HepG2 (cell line): Measurements from ENCODE around the gene ERBB3. TPM values are rescaled to one million over a fixed set of nuclear protein-coding genes. Genes with fewer than 3 reads are reported as not detected.

Experiments used
- CEBPG ChIP-seq: IDR thresholded peaks from 2 replicates; pipeline ENCODE4 v1.6.1; 2016
- ETV6 ChIP-seq: sonication (generic); formaldehyde crosslinking; conservative IDR thresholded peaks from 2 replicates; pipeline ENCODE4 v1.4.0; 2020; ENCODE audit warnings: missing genetic modification reagents
- HMGXB3 ChIP-seq: sonication (generic); formaldehyde crosslinking; IDR thresholded peaks from 2 replicates; pipeline ENCODE4 v1.4.0; 2020; ENCODE audit warnings: missing genetic modification reagents, borderline replicate concordance
- LCORL ChIP-seq, 2 experiments: fragments of 450-650 bp in 1 of 2; sonication (generic) in 1 of 2; formaldehyde crosslinking in 1 of 2; IDR thresholded peaks; 2 replicates each; pipeline versions ENCODE4 v1.5.0 to v1.6.1; 2017 to 2020; ENCODE audit warnings: antibody characterized with exemption in 1 of 2, missing genetic modification reagents in 1 of 2
- MYC ChIP-seq: sonication (generic); formaldehyde crosslinking; IDR thresholded peaks from 2 replicates; pipeline ENCODE4 v1.9.0; 2021; ENCODE audit warnings: missing genetic modification reagents, borderline replicate concordance
- RERE ChIP-seq: IDR thresholded peaks from 2 replicates; pipeline ENCODE4 v1.6.1; 2016; ENCODE audit warnings: low read depth, missing genetic modification reagents, missing compliant biosample characterization
- RORA ChIP-seq: sonication (generic); formaldehyde crosslinking; IDR thresholded peaks from 2 replicates; pipeline ENCODE4 v1.5.0; 2020; ENCODE audit warnings: mild to moderate bottlenecking, missing genetic modification reagents, moderate library complexity
- SALL1 ChIP-seq: sonication (generic); formaldehyde crosslinking; IDR thresholded peaks from 2 replicates; pipeline ENCODE4 v1.8.0; 2022; ENCODE audit warnings: mild to moderate bottlenecking, missing genetic modification reagents
- SALL2 ChIP-seq: sonication (generic); formaldehyde crosslinking; IDR thresholded peaks from 2 replicates; pipeline ENCODE4 v1.8.1; 2023; ENCODE audit warnings: mild to moderate bottlenecking, missing genetic modification reagents, inconsistent platforms
- TBX2 ChIP-seq: sonication (generic); formaldehyde crosslinking; IDR thresholded peaks from 2 replicates; pipeline ENCODE4 v1.5.0; 2020; ENCODE audit warnings: missing genetic modification reagents, mild to moderate bottlenecking, borderline replicate concordance
- ZFP37 ChIP-seq: sonication (generic); formaldehyde crosslinking; IDR thresholded peaks from 2 replicates; pipeline ENCODE4 v1.4.0; 2020; ENCODE audit warnings: missing genetic modification reagents, borderline replicate concordance
- ZFY ChIP-seq: sonication (generic); formaldehyde crosslinking; IDR thresholded peaks from 2 replicates; pipeline ENCODE4 v1.4.0; 2020; ENCODE audit warnings: missing genetic modification reagents
- ZNF143 ChIP-seq: sonication (generic); formaldehyde crosslinking; IDR thresholded peaks from 2 replicates; pipeline ENCODE4 v1.4.0; 2020; ENCODE audit warnings: missing genetic modification reagents
- ZNF841 ChIP-seq: sonication (generic); formaldehyde crosslinking; IDR thresholded peaks from 2 replicates; pipeline ENCODE4 v1.8.1; 2023; ENCODE audit warnings: missing genetic modification reagents, borderline replicate concordance
- polyA plus RNA-seq, 8 experiments: library from polyadenylated mRNA; depleted of rRNA in 3 of 8; stranded (reverse) in 7 of 8; unstranded in 1 of 8; fragments of >200 nt; fragmentation: Illumina TruSeq in 4 of 8; extraction: Trizol in 4 of 8; gene quantifications; 2 replicates each; pipeline versions ENCODE4 v1.2.1 to v1.2.3, GENCODE V29; 2011 to 2016; ENCODE audit warnings: low read depth in 4 of 8, missing spikeins in 1 of 8, mixed read lengths in 1 of 8; ENCODE audit not compliant: insufficient read depth in 1 of 8
- total RNA-seq, 5 experiments: library from RNA; depleted of rRNA; stranded (reverse); fragments of >200 nt; fragmentation: Illumina TruSeq; extraction: Trizol; gene quantifications; 2 replicates each; pipeline ENCODE4 v1.2.3, GENCODE V29; 2016; ENCODE audit warnings: low read depth in 1 of 5
- TF ChIP-seq, protein P1 (sequence below): sonication (generic); formaldehyde crosslinking; IDR thresholded peaks from 2 replicates; pipeline ENCODE4 v1.5.1; 2020; ENCODE audit warnings: mild to moderate bottlenecking, missing genetic modification reagents, borderline replicate concordance
- TF ChIP-seq, protein P2 (sequence below), 2 experiments: sonication (generic) in 1 of 2; formaldehyde crosslinking in 1 of 2; IDR thresholded peaks; 2 replicates each; pipeline versions ENCODE4 v1.5.1 to v1.6.1; 2011 to 2020; ENCODE audit warnings: borderline replicate concordance in 1 of 2, low read depth in 1 of 2, low read length in 1 of 2, mild to moderate bottlenecking in 1 of 2, missing genetic modification reagents in 1 of 2, moderate library complexity in 1 of 2

Gene ERBB3
- total and polyA plus RNA-seq, 2 of the 13 experiments (the other 11 are each of a cell fraction or from before 2014, with no cell fraction given): 93.6 to 358 TPM

DNA sequence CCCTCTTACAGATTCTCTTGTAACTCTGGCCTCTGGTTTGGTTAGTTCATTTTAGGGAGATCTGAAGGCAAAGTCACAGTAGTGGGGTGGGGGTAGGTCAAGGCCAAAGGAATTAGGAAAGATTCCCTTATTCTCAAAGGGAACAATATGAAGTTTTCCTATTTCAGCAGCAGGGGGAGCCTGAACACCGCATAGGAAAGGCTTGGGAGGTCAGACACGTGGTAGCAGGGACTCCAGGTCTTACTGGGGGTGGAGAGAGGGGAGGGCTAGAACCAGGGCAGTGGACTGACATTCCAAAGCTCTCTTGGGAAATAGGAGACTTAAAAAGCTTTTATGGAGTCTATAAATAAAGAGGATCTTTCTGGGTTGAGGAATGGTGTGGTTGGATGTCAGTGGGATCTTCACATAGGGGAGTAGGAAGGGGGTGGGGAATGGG lies 39.4 kb downstream of the ERBB3 start (continued):
- no peak for TF ChIP-seq LCORL (IDR thresholded peaks at IDR 0.05)
- TF ChIP-seq LCORL (CRISPR knock-in tag; IDR thresholded peaks at IDR 0.05): peak; percentile 78
- TF ChIP-seq RERE (CRISPR knock-in tag): no peak
- no peak for TF ChIP-seq SALL2 (CRISPR knock-in tag)
- TF ChIP-seq MYC: peak; percentile 93
- TF ChIP-seq, protein P1, sequence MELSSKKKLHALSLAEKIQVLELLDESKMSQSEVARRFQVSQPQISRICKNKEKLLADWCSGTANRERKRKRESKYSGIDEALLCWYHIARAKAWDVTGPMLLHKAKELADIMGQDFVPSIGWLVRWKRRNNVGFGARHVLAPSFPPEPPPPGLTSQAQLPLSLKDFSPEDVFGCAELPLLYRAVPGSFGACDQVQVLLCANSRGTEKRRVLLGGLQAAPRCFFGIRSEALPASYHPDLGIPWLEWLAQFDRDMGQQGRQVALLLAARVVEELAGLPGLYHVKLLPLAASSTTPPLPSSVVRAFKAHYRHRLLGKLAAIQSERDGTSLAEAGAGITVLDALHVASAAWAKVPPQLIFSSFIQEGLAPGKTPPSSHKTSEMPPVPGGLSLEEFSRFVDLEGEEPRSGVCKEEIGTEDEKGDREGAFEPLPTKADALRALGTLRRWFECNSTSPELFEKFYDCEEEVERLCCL: no peak
- no peak for TF ChIP-seq RORA (CRISPR knock-in tag)
- no peak for TF ChIP-seq ZFP37 (CRISPR knock-in tag)
- no peak for TF ChIP-seq ZNF143
- TF ChIP-seq SALL1 (CRISPR knock-in tag): 0 out of 2 replicates have a peak, but pooled peaks have one; percentile 25
- peak; percentile 37; the same call in 1 of the 2 replicates for TF ChIP-seq HMGXB3 (CRISPR knock-in tag)
- TF ChIP-seq, protein P2, sequence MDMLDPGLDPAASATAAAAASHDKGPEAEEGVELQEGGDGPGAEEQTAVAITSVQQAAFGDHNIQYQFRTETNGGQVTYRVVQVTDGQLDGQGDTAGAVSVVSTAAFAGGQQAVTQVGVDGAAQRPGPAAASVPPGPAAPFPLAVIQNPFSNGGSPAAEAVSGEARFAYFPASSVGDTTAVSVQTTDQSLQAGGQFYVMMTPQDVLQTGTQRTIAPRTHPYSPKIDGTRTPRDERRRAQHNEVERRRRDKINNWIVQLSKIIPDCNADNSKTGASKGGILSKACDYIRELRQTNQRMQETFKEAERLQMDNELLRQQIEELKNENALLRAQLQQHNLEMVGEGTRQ (IDR thresholded peaks at IDR 0.05; ENCODE audit: low read depth, low read length): 0 out of 2 replicates have a peak, but pooled peaks have one; percentile 52
- TF ChIP-seq, protein P2 (CRISPR knock-in tag; IDR thresholded peaks at IDR 0.05; ENCODE audit: borderline replicate concordance): peak; percentile 71; the same call in 1 of the 2 replicates
- TF ChIP-seq CEBPG: peak; percentile 42; the same call in 1 of the 2 replicates
- TF ChIP-seq ZFY (CRISPR knock-in tag): no peak
- no peak for TF ChIP-seq TBX2 (CRISPR knock-in tag)
- no peak for TF ChIP-seq ZNF841 (CRISPR knock-in tag)
- no peak for TF ChIP-seq ETV6 (CRISPR knock-in tag)
